Lower lobe of right lung (tissue), 2 donors: ENCODE results near the gene PIAS2. TPM values are rescaled to one million over a fixed set of nuclear protein-coding genes. Genes with fewer than 3 reads are reported as not detected.

Source experiments
- ATAC-seq, 2 donors: fragments of 200-7000 bp; cut with Tn5 transposase; one replicate each; pipeline ENCODE4 v1.9.1; 2020 to 2022; ENCODE audit warnings: mild to moderate bottlenecking in 2 of 2, moderate library complexity in 2 of 2
- DNase-seq: peaks from one replicate; pipeline ENCODE4 v3.0.0-alpha.2; 2020
- H3K27ac ChIP-seq: fragments of 200-600 bp; one replicate; pipeline ENCODE4 v1.8.0; 2022
- H3K27me3 ChIP-seq: fragments of 200-600 bp; one replicate; pipeline ENCODE4 v1.8.0; 2022; ENCODE audit warnings: low read depth
- H3K36me3 ChIP-seq: fragments of 200-600 bp; one replicate; pipeline ENCODE4 v1.8.0; 2022; ENCODE audit warnings: mild to moderate bottlenecking
- H3K4me1 ChIP-seq: fragments of 200-600 bp; one replicate; pipeline ENCODE4 v1.8.0; 2022
- H3K4me3 ChIP-seq: fragments of 200-600 bp; one replicate; pipeline ENCODE4 v1.8.0; 2022; ENCODE audit warnings: mild to moderate bottlenecking
- H3K9me3 ChIP-seq: fragments of 200-600 bp; one replicate; pipeline ENCODE4 v1.8.0; 2022
- intact Hi-C: fragments of 100-400 bp; cut with DNase I; formaldehyde crosslinking; loops from one replicate; pipeline ENCODE4 v1.11.0; 2022
- total RNA-seq: library from RNA; stranded (reverse); fragmentation: NEBNext Ultra II Directional; extraction: Animal tissue kit (Norgen Biotek cat#: 25700); gene quantifications from one replicate; pipeline ENCODE4 v1.2.1, GENCODE V29; 2021
- TF ChIP-seq, protein P1 (sequence below): fragments of 200-600 bp; IDR thresholded peaks from one replicate; pipeline ENCODE4 v1.8.0; 2022; ENCODE audit warnings: antibody characterized with exemption, mild to moderate bottlenecking
- donor health status: DM: no; HTN: yes; CAD: no; lungs with severe emphysema.

Gene PIAS2
- total RNA-seq, 1 donor from 2014 or later, result 36.6 TPM

DNA sequence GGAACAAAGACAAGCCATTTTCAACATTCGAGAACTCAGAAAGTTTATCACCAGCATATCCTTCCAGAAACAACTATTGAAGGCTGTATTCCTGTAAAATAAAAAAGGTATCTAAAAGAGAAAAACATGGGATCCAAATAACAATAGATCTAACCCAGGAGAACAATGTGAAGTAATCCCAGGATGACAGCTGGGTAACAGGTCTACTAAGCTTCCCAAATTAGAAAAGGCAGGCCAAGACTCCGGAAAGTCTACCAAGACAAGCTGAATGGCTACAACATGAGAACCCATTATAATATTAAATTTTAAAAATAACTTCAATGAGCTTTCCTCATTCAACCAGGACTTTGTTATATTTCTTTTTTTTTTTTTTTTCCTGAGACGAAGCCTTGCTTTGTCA is 6.5 kb downstream of the PIAS2 start:
- peaks cover 14% of the 10 kb centered on the region for H3K4me1 ChIP-seq
- DNase-seq (no peak), ATAC-seq (no peak)
- TF ChIP-seq, protein P1, sequence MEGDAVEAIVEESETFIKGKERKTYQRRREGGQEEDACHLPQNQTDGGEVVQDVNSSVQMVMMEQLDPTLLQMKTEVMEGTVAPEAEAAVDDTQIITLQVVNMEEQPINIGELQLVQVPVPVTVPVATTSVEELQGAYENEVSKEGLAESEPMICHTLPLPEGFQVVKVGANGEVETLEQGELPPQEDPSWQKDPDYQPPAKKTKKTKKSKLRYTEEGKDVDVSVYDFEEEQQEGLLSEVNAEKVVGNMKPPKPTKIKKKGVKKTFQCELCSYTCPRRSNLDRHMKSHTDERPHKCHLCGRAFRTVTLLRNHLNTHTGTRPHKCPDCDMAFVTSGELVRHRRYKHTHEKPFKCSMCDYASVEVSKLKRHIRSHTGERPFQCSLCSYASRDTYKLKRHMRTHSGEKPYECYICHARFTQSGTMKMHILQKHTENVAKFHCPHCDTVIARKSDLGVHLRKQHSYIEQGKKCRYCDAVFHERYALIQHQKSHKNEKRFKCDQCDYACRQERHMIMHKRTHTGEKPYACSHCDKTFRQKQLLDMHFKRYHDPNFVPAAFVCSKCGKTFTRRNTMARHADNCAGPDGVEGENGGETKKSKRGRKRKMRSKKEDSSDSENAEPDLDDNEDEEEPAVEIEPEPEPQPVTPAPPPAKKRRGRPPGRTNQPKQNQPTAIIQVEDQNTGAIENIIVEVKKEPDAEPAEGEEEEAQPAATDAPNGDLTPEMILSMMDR, result no peak
- H3K36me3 ChIP-seq, result no peaks in the 10 kb centered on the region
- H3K27me3 ChIP-seq, result no peaks in the 10 kb centered on the region
- no peaks in the 10 kb centered on the region for H3K9me3 ChIP-seq
- intact Hi-C loops, result no loop called here
- H3K4me3 ChIP-seq, result no peak overlapping the region
- no peak overlapping the region for H3K27ac ChIP-seq

DNA sequence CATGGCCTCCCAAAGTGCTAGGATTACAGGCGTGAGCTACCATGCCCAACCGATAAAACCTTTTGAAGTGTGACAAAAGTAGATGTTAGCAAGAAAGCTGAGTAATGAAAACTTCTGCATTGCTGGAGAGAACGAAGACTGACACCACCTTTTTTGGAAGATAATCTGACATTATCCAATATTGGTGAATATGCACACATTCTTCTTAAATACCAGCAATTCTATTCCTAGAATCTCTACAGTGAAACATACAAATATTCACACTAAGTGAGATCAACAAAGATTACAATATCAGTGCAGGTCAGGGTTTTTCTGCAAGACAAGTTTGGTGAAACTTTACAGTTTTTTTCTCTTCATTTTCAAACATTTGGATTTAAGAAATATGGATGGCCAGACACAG is 7.8 kb downstream of the PIAS2 start:
- H3K27me3 ChIP-seq, result no peaks in the 10 kb centered on the region
- DNase-seq (no peak), ATAC-seq (no peak)
- TF ChIP-seq, protein P1, result no peak
- no peak overlapping the region for H3K27ac ChIP-seq
- H3K4me3 ChIP-seq, result no peak overlapping the region
- H3K4me1 ChIP-seq, result peaks cover under 1% of the 10 kb centered on the region
- no peaks in the 10 kb centered on the region for H3K36me3 ChIP-seq
- H3K9me3 ChIP-seq, result peaks cover 3% of the 10 kb centered on the region
- intact Hi-C loops, result no loop called here

DNA sequence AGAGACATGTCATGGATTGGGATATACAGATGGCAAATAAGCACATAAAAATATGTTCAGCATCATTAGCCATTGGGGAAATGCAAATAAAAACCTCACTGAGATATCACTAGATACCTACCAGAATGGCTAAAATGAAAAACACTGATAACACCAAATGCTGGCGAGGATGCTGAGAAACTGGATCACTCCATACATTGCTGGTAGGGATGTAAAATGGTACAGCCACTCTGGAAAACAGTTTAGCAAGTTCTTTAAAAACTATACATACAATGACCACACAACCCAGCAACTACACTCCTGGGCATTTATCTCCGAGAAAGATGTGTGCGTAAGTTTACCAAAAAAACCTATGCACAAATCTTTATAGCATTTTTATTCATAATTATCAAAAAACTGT is 13.9 kb downstream of the PIAS2 start:
- TF ChIP-seq, protein P1, result no peak
- H3K9me3 ChIP-seq, result peaks cover 3% of the 10 kb centered on the region
- no peaks in the 10 kb centered on the region for H3K36me3 ChIP-seq
- H3K4me1 ChIP-seq, result no peaks in the 10 kb centered on the region
- H3K27me3 ChIP-seq, result no peaks in the 10 kb centered on the region
- no peak overlapping the region for H3K4me3 ChIP-seq
- intact Hi-C loops, result no loop called here
- no peak for DNase-seq
- ATAC-seq, result no peak
- H3K27ac ChIP-seq, result no peak overlapping the region

DNA sequence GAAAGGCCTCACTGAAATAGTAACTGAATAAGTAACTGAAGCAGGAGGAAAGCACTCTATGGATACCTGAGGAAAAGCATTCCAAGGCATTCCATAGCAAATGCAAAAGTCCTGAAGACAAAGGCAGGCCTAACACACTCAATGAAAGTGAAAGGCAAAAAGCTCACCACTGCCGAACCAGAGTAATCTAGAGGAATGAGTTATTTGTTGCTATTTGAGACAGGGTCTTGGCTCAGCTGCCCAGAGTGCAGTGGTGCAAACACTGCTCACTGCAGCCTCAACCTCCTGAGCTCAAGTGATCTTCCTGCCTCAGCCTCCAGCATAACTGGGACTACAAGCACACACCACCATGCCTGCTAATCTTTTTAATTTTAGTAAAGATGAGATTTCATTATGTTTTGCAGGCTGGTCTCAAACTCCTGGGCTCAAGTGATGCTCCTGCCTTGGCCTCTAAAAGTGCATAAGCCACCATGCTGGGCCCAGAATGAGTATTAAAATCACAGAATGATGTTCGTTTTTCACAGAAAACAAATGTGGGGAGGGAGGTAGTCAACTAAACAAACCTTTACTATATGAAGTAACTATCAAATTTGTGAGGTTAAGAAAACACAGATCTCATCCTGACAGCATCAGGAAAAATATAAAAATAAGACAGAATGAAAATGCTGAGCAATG is 17.9 kb downstream of the PIAS2 start:
- TF ChIP-seq, protein P1, result no peak
- no peaks in the 10 kb centered on the region for H3K27me3 ChIP-seq

GRCh38 chr18:46894124-46894523 is 23.2 kb downstream of the PIAS2 start:
- TF ChIP-seq, protein P1, result no peak
- H3K36me3 ChIP-seq, result peaks cover 13% of the 10 kb centered on the region
- no peak overlapping the region for H3K4me3 ChIP-seq
- H3K9me3 ChIP-seq, result peaks cover 1% of the 10 kb centered on the region
- H3K4me1 ChIP-seq, result no peaks in the 10 kb centered on the region
- intact Hi-C loops, result no loop called here
- ATAC-seq (no peak), DNase-seq (no peak)
- H3K27ac ChIP-seq, result no peak overlapping the region
- H3K27me3 ChIP-seq, result no peaks in the 10 kb centered on the region

More for the DNA sequence above, 17.9 kb downstream of the PIAS2 start:
- Histone ChIP-seq H3K27ac (no peak overlapping the region), H3K4me1 (no peaks in the 10 kb centered on the region), H3K4me3 (no peak overlapping the region), H3K9me3 (no peaks in the 10 kb centered on the region), H3K36me3 (no peaks in the 10 kb centered on the region)
- ATAC-seq (no peak), DNase-seq (no peak)
- intact Hi-C loops, result no loop called here
